ENCODE measurements around the gene TNFAIP8L3.

The TNFAIP8L3 gene

GRCh38 chr15:51093488-51093838 is 1.2 kb downstream of the TNFAIP8L3 start:
- TF ChIP-seq CTCF (IDR thresholded peaks at IDR 0.05), result no peak

GRCh38 chr15:51092480-51093040 is 2.1 kb downstream of the TNFAIP8L3 start:
- TF ChIP-seq CTCF (IDR thresholded peaks at IDR 0.05), result no peak

- TF ChIP-seq CTCF (IDR thresholded peaks at IDR 0.05), result no peak
These were observed 4.0 kb downstream of the TNFAIP8L3 start for GRCh38 chr15:51090753-51091152.

GRCh38 chr15:51089699-51090453 is 4.8 kb downstream of the TNFAIP8L3 start:
- no peak for TF ChIP-seq CTCF (IDR thresholded peaks at IDR 0.05)

- TF ChIP-seq CTCF (IDR thresholded peaks at IDR 0.05), result no peak
These were observed 5.7 kb downstream of the TNFAIP8L3 start for GRCh38 chr15:51089041-51089440.

- no peak for TF ChIP-seq CTCF (IDR thresholded peaks at IDR 0.05)
These were observed 6.1 kb downstream of the TNFAIP8L3 start for GRCh38 chr15:51088585-51088984.

GRCh38 chr15:51087513-51087912 is 7.2 kb downstream of the TNFAIP8L3 start:
- TF ChIP-seq CTCF (IDR thresholded peaks at IDR 0.05), result no peak

Measured in LNCAP (cell line).